CD8-positive, alpha-beta memory T cell (primary cell): ENCODE results near the gene MICAL3. TPM values are rescaled to one million over a fixed set of nuclear protein-coding genes. Genes with fewer than 3 reads are reported as not detected.
A peak's percentile ranks its signal among the peaks of the same experiment; 100 is the strongest.

ENCODE experiments used
- CTCF ChIA-PET: fragments of 350-600 bp; sonication (Branson Sonifier 250); formaldehyde crosslinking; loops from one replicate; lab custom pipeline; 2021; ENCODE audit warnings: antibody characterized with exemption; lab: Charles Lee
- POLR2A ChIA-PET: fragments of 350-600 bp; sonication (Branson Sonifier 250); formaldehyde crosslinking; loops from one replicate; lab custom pipeline; 2021; ENCODE audit warnings: antibody characterized with exemption; lab: Charles Lee
- DNase-seq, 5 donors: peaks; one replicate each; pipeline versions ENCODE4 v3.0.0 to v3.0.0-alpha.2; 2020 to 2022; ENCODE audit warnings: mixed read lengths in 1 of 5
- H3K27ac ChIP-seq: one replicate; pipeline ENCODE4 v1.7.0; 2013; ENCODE audit warnings: low read depth, mild to moderate bottlenecking, low read length, moderate library complexity
- H3K27me3 ChIP-seq: 2 replicates; pipeline ENCODE4 v1.7.0; 2013; ENCODE audit warnings: low read length, mild to moderate bottlenecking; ENCODE audit not compliant: insufficient read depth, poor library complexity, severe bottlenecking
- H3K36me3 ChIP-seq: 2 replicates; pipeline ENCODE4 v1.7.0; 2013; ENCODE audit warnings: mild to moderate bottlenecking, low read length, moderate library complexity; ENCODE audit not compliant: insufficient read depth
- H3K4me1 ChIP-seq: 2 replicates; pipeline ENCODE4 v1.7.0; 2013; ENCODE audit warnings: mild to moderate bottlenecking, low read length, moderate library complexity; ENCODE audit not compliant: insufficient read depth
- H3K4me3 ChIP-seq: 2 replicates; pipeline ENCODE4 v1.7.0; 2013; ENCODE audit warnings: mild to moderate bottlenecking, low read length
- H3K9me3 ChIP-seq: 2 replicates; pipeline ENCODE4 v1.7.0; 2013; ENCODE audit warnings: mild to moderate bottlenecking, low read length
- H3K27ac Mint-ChIP-seq, 8 donors: one replicate each; pipeline ENCODE4 v1.8.0; 2020 to 2021; ENCODE audit warnings: mixed read lengths in 8 of 8, mild to moderate bottlenecking in 6 of 8, inconsistent platforms in 3 of 8, moderate library complexity in 3 of 8
- H3K27me3 Mint-ChIP-seq, 2 donors: one replicate each; pipeline ENCODE4 v1.8.0; 2020 to 2021; ENCODE audit warnings: mixed read lengths in 2 of 2, mild to moderate bottlenecking in 1 of 2, moderate library complexity in 1 of 2
- H3K36me3 Mint-ChIP-seq, 3 donors: one replicate each; pipeline ENCODE4 v1.8.0; 2020 to 2021; ENCODE audit warnings: mixed read lengths in 3 of 3, inconsistent platforms in 1 of 3, mild to moderate bottlenecking in 1 of 3
- H3K4me1 Mint-ChIP-seq, 3 donors: one replicate each; pipeline ENCODE4 v1.8.0; 2020 to 2021; ENCODE audit warnings: mixed read lengths in 3 of 3, inconsistent platforms in 1 of 3, mild to moderate bottlenecking in 1 of 3
- H3K4me3 Mint-ChIP-seq, 7 donors: one replicate each; pipeline ENCODE4 v1.8.0; 2020 to 2021; ENCODE audit warnings: mixed read lengths in 7 of 7, mild to moderate bottlenecking in 6 of 7, moderate library complexity in 4 of 7, inconsistent platforms in 2 of 7
- H3K9me3 Mint-ChIP-seq, 5 donors: one replicate each; pipeline ENCODE4 v1.8.0; 2020 to 2022; ENCODE audit warnings: mixed read lengths in 5 of 5, mild to moderate bottlenecking in 3 of 5, moderate library complexity in 2 of 5, inconsistent platforms in 1 of 5
- polyA plus RNA-seq: library from polyadenylated mRNA; unstranded; fragments of 300-500 nt; fragmentation: Illumina TruSeq; gene quantifications from one replicate; pipeline ENCODE4 v1.2.3, GENCODE V29; 2021
- total RNA-seq, 2 experiments: library from RNA; stranded (reverse); gene quantifications; one replicate each; pipeline ENCODE4 v1.2.3, GENCODE V29; 2021

Gene MICAL3
- total and polyA plus RNA-seq, 3 experiments from 2014 or later, result 1.7 to 51.9 (median 51.7) TPM

DNA sequence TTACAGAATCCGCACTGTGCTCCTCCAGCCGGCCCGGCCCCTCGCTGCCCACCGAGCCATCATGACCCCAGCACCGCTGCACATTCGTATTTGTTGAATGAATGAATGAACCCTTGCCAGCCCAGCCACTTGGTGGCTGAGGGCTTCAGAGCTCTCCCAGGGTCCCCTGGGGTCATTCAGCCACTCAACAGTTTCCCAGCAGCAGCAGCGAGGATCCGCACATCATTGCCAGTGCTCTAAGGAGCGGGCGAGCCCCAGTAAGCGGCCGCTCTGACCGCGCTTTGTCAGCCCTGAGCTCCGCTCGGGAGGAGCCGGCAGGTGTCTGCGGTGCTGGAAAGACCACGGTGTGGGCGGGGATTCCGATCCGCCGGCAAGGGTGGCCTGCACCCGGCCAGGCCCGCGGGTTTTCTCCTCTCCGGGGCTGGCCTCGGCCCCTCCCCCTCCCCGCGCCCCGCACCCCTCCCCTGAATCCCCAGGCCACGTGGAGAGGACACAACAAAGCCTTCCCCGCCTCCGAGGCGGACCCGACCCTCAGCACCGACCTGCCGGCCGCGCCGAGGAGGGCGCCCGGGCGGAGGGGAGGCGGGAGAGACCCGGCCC is 250.7 kb downstream of the MICAL3 start:
- peaks cover 0 to 22% (median 0%) of the 10 kb centered on the region in 3 donors for H3K36me3 Mint-ChIP-seq
- no peaks in the 10 kb centered on the region for H3K9me3 Mint-ChIP-seq
- ChIA-PET CTCF (interaction anchor here (1.0 to 6.5 kb wide), 5 partner anchors 9 to 31 kb away, joined by 3 to 40 read pairs (median 3); no protein-coding TSS in a partner anchor), POLR2A (interaction anchor here (0.6 to 1.4 kb wide), 2 partner anchors 9 to 13 kb away, joined by 3 to 5 read pairs; no protein-coding TSS in a partner anchor)
- H3K27me3 Mint-ChIP-seq, result no peaks in the 10 kb centered on the region
- peak overlapping the region; percentile 85 to 95 (median 89) for H3K4me3 Mint-ChIP-seq
- Histone ChIP-seq H3K4me3 (peak overlapping the region; percentile 70), H3K36me3 (no peaks in the 10 kb centered on the region), H3K4me1 (peaks cover 62% of the 10 kb centered on the region), H3K27me3 (no peaks in the 10 kb centered on the region), H3K27ac (peak overlapping the region; percentile 38), H3K9me3 (no peaks in the 10 kb centered on the region)
- H3K27ac Mint-ChIP-seq, result peak overlapping the region; percentile 71 to 93 (median 81)
- DNase-seq, result peak; percentile 55 to 77 (median 59)
- H3K4me1 Mint-ChIP-seq, result peaks cover 64 to 78% (median 73%) of the 10 kb centered on the region in 3 donors

DNA sequence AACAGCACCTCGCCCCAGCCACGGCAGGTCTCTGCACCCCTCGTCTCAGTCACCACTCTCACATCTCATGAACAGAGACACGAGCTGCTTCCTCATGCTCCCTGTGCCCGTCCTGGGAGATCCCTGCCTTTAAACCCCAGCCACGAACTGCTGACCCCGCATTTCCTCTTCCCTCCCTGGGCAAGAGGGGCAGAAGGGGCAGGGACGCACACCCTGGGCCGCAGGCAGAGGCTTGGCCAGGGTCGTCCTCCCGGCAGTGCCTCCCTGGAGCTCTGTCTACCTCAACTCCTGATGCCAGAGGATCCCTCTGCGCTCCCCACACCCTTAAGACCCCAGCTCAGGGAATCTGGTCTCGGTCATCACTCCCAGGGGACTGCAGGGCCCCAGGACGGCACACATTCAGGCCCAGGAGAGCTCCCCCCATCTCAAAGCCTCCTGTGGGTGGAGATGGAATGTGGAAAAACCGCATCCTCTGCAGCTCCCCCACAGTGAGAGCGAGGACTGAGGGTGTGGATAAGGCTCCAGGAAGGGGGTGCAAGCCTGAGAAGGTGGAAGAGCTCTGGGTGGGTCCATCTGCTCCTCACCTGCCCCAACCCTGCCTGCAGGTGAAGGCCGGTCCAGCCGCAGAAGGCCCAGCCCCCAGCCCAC is 251.3 kb downstream of the MICAL3 start:
- Histone ChIP-seq H3K4me1 (peaks cover 60% of the 10 kb centered on the region), H3K27me3 (no peaks in the 10 kb centered on the region), H3K27ac (no peak overlapping the region), H3K36me3 (no peaks in the 10 kb centered on the region), H3K4me3 (peak overlapping the region; percentile 70), H3K9me3 (no peaks in the 10 kb centered on the region)
- H3K9me3 Mint-ChIP-seq, result no peaks in the 10 kb centered on the region
- H3K4me1 Mint-ChIP-seq, result peaks cover 60 to 74% (median 71%) of the 10 kb centered on the region in 3 donors
- H3K27ac Mint-ChIP-seq, result peak overlapping the region; percentile 71 to 93 (median 82)
- CTCF ChIA-PET, result interaction anchor here (1.0 to 6.5 kb wide), 5 partner anchors 10 to 30 kb away, joined by 3 to 40 read pairs (median 3); no protein-coding TSS in a partner anchor
- peaks cover 0 to 22% (median 0%) of the 10 kb centered on the region in 3 donors for H3K36me3 Mint-ChIP-seq
- POLR2A ChIA-PET, result interaction anchor here (0.6 to 1.4 kb wide), 3 partner anchors 8 to 554 kb away, joined by 3 to 5 read pairs (median 5); partner anchors contain the start of gene ADA2
- no peak for DNase-seq
- no peaks in the 10 kb centered on the region for H3K27me3 Mint-ChIP-seq
- peak overlapping the region; percentile 85 to 95 (median 89) for H3K4me3 Mint-ChIP-seq

DNA sequence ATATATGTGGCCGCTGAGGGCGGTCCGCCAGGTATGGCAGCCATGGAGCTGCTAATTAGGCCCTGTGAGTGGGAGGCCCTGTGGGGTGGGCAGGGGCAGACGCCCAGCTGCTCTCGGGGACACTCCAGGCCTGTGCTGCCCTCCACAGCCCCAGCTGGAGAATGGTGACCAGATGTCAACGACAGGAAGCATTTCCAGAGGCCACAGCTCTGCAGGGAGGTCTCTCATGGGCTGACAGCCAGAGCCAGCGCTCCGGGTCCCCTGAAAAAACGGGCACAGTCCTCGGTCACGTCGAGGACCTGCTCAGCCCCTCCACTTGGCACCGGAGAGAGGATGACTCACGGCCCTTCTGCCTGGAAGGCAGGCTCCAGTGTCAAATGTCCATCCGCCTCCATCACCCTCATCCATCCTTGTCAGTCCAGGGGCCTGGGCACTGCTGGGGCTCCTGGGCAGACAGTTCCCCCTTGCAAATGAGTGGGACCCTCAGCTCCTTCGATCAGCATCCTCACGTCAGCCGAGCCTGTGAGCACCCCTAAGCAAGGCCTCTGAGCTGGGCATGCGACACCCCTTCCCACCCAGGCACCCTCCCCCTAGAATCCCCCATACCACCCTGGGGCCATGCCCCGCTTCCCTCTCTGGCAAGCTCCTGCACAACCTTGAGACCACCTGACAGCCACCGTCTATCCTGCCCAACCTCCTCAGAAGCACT is 252.0 kb downstream of the MICAL3 start:
- CTCF ChIA-PET, result interaction anchor here (1.0 to 6.5 kb wide), 5 partner anchors 10 to 304 kb away, joined by 3 to 40 read pairs (median 3); no protein-coding TSS in a partner anchor
- Mint-ChIP-seq H3K4me3 (peak overlapping the region; percentile 85 to 95 (median 89)), H3K27ac (peak overlapping the region in 7 of 8 donors; percentile 42 to 93 (median 82)), H3K4me1 (peaks cover 63 to 74% (median 71%) of the 10 kb centered on the region in 3 donors), H3K36me3 (peaks cover 0 to 16% (median 0%) of the 10 kb centered on the region in 3 donors), H3K9me3 (no peaks in the 10 kb centered on the region), H3K27me3 (no peaks in the 10 kb centered on the region)
- peaks cover 61% of the 10 kb centered on the region for H3K4me1 ChIP-seq
- no peaks in the 10 kb centered on the region for H3K9me3 ChIP-seq
- no peak overlapping the region for H3K27ac ChIP-seq
- peak overlapping the region; percentile 70 for H3K4me3 ChIP-seq
- H3K36me3 ChIP-seq, result no peaks in the 10 kb centered on the region
- POLR2A ChIA-PET, result interaction anchor here (0.7 kb wide), 1 partner anchor 553 kb away, joined by 5 read pairs; the partner anchor contains the start of gene ADA2
- no peak for DNase-seq
- no peaks in the 10 kb centered on the region for H3K27me3 ChIP-seq

DNA sequence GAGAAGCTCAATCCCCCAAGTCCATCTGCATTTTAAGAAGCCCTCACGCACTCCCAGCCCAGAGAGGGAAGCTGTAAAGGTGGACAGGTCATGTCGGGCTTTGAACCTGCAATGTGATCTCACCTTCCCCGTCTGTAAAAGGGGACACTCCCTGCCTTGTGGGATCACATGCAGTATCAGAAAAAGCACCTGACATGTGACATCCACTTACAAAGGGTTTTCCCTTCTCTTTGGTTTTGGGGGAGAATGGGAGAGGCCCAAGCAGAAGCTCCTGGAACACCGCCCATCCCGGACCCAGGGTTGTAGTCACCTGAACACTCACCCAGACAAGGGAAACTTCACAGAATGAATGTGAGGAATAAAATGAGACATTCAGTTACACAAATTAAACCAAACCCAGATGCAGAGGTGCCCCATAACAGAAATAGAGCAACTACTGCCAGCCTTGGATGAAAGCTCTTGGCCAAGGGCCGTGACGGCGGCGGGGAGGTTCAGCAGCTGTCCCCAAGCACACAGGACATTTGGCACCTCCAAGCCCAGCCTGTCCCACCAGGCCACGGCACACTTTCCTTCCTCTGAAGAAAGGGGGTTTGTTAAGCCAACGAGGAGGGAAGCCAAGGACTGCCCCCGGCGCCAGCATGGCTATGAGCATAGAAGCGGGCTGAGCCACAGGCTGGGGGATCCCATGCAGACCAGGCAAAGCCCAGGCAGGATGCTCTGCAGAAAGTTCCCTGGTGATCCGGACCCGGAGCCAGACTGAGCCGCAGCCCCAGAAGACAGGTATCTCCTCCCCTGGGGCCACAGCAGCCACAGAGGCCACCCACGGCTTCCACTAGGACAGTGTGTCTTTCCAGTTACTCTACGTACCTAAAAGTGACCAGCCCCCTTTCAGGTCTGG is 253.9 kb downstream of the MICAL3 start:
- no peaks in the 10 kb centered on the region for H3K27me3 Mint-ChIP-seq
- peak overlapping the region in 6 of 8 donors; percentile 10 to 82 (median 72) for H3K27ac Mint-ChIP-seq
- peaks cover 49% of the 10 kb centered on the region for H3K4me1 ChIP-seq
- no peaks in the 10 kb centered on the region for H3K27me3 ChIP-seq
- ChIA-PET POLR2A (no interaction called here), CTCF (no interaction called here)
- H3K27ac ChIP-seq, result no peak overlapping the region
- DNase-seq, result no peak
- H3K9me3 ChIP-seq, result no peaks in the 10 kb centered on the region
- no peaks in the 10 kb centered on the region for H3K9me3 Mint-ChIP-seq
- H3K4me3 Mint-ChIP-seq, result peak overlapping the region in 3 of 7 donors; percentile 45 to 85 (median 48)
- H3K4me1 Mint-ChIP-seq, result peaks cover 49 to 64% (median 60%) of the 10 kb centered on the region in 3 donors
- no peak overlapping the region for H3K4me3 ChIP-seq
- H3K36me3 ChIP-seq, result no peaks in the 10 kb centered on the region
- H3K36me3 Mint-ChIP-seq, result peaks cover 0 to 12% (median 0%) of the 10 kb centered on the region in 3 donors

DNA sequence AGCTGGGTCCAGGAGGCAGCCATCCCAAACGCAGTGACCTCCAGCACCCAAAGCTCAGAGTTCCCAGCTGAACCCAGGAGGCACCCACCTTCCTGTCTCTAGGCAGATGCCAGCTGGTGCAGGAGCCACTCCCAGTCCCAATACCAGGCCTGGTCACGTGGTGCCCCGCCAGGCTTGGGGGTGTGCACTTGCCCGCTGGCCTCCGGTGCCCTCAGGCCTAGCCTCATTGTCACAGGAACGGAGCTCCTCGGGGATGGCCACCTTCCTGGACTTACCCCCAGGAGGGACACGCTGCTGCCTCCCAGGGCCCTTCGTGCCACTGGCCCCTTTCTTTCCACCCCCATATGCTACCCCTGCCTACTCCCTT is 254.7 kb downstream of the MICAL3 start:
- Mint-ChIP-seq H3K4me3 (peak overlapping the region in 2 of 7 donors; percentile 4 to 45), H3K27me3 (no peaks in the 10 kb centered on the region), H3K4me1 (peaks cover 46 to 64% (median 60%) of the 10 kb centered on the region in 3 donors), H3K27ac (peak overlapping the region in 5 of 8 donors; percentile 10 to 82 (median 78)), H3K9me3 (no peaks in the 10 kb centered on the region), H3K36me3 (peaks cover 0 to 12% (median 0%) of the 10 kb centered on the region in 3 donors)
- Histone ChIP-seq H3K27ac (no peak overlapping the region), H3K9me3 (no peaks in the 10 kb centered on the region), H3K36me3 (no peaks in the 10 kb centered on the region), H3K27me3 (no peaks in the 10 kb centered on the region), H3K4me1 (peaks cover 41% of the 10 kb centered on the region), H3K4me3 (no peak overlapping the region)
- POLR2A ChIA-PET, result no interaction called here
- CTCF ChIA-PET, result interaction anchor here (3.0 kb wide), 1 partner anchor 26 kb away, joined by 13 read pairs; no protein-coding TSS in a partner anchor
- no peak for DNase-seq

DNA sequence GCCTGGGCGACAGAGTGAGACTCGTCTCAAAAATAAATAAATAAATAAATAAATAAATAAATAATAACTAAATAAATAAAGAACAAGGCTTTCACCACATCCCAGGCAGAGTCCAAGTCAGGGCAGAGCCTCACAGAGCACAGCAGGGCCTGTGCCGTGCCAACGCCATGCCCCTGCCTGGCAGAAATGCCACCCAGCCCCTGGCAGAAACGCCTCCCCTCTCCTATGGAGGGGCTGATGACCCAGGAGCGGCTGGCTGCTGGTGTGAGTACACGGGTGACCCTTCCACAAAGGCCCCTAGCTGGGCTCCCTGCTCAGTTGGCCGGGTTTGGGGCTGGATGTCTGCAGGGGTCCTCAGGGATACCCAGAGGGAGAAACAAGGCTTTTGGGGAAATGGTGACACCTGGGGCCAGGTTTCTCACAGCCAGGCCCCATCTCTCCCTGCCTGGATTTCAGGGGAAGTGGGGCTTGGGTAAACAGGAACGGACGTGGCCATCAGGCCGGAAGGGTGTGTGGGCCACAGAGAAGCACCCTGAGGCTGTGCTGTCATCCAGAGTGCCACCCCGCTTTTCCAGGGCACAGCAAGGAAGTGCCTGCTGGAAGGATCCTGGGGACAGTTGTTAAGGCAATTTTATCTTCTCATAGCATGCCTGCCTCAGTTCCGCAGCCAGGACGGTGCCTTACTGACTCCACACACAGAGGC is 255.2 kb downstream of the MICAL3 start:
- Histone ChIP-seq H3K4me3 (no peak overlapping the region), H3K4me1 (peaks cover 38% of the 10 kb centered on the region), H3K27ac (no peak overlapping the region), H3K36me3 (no peaks in the 10 kb centered on the region), H3K9me3 (no peaks in the 10 kb centered on the region), H3K27me3 (no peaks in the 10 kb centered on the region)
- CTCF ChIA-PET, result interaction anchor here (2.2 to 3.0 kb wide), 2 partner anchors 16 to 26 kb away, joined by 12 to 13 read pairs; no protein-coding TSS in a partner anchor
- no peaks in the 10 kb centered on the region for H3K9me3 Mint-ChIP-seq
- H3K4me1 Mint-ChIP-seq, result peaks cover 50 to 67% (median 64%) of the 10 kb centered on the region in 3 donors
- peaks cover 0 to 13% (median 0%) of the 10 kb centered on the region in 3 donors for H3K36me3 Mint-ChIP-seq
- H3K27ac Mint-ChIP-seq, result peak overlapping the region in 1 of 8 donors; percentile 78
- no peaks in the 10 kb centered on the region for H3K27me3 Mint-ChIP-seq
- POLR2A ChIA-PET, result no interaction called here
- DNase-seq, result no peak
- peak overlapping the region in 2 of 7 donors; percentile 37 to 45 for H3K4me3 Mint-ChIP-seq
